Thoracic aorta (tissue), 2 donors: ENCODE measurements around the gene WDR37. TPM values are rescaled to one million over a fixed set of nuclear protein-coding genes. Genes with fewer than 3 reads are reported as not detected.

Experiments used
- ATAC-seq: fragments of 150-250 bp; one replicate; pipeline ENCODE4 v1.8.0; 2017; ENCODE audit warnings: low read depth; ENCODE audit not compliant: insufficient number of reproducible peaks, low FRiP score
- DNase-seq: peaks from one replicate; pipeline ENCODE4 v3.0.0-alpha.2; 2020; ENCODE audit warnings: low spot score
- H3K27ac ChIP-seq, 2 donors: fragments of 200-600 bp; sonication (generic); 1 replicate in 1 of 2; 2 replicates in 1 of 2; pipeline ENCODE4 v1.5.1; 2016; ENCODE audit warnings: mild to moderate bottlenecking in 2 of 2, moderate library complexity in 2 of 2
- H3K27me3 ChIP-seq: fragments of 200-600 bp; sonication (generic); replicated peaks from 2 replicates; pipeline ENCODE4 v1.6.0; 2016; ENCODE audit warnings: mild to moderate bottlenecking; ENCODE audit not compliant: insufficient read depth
- H3K36me3 ChIP-seq: fragments of 200-600 bp; sonication (generic); one replicate; pipeline ENCODE4 v1.5.1; 2016
- H3K4me1 ChIP-seq, 2 donors: fragments of 200-600 bp; sonication (generic); 1 replicate in 1 of 2; 2 replicates in 1 of 2; pipeline versions ENCODE4 v1.5.1 to v1.6.0; 2016; ENCODE audit warnings: low read depth in 2 of 2, mild to moderate bottlenecking in 1 of 2; ENCODE audit not compliant: control insufficient read depth in 1 of 2
- H3K4me3 ChIP-seq: fragments of 200-600 bp; sonication (generic); 2 replicates; pipeline ENCODE4 v1.5.1; 2016; ENCODE audit warnings: mild to moderate bottlenecking
- H3K9me3 ChIP-seq: fragments of 200-600 bp; sonication (generic); 2 replicates; pipeline ENCODE4 v1.5.1; 2016
- CTCF ChIP-seq: fragments of 200-600 bp; sonication (generic); IDR thresholded peaks from one replicate; pipeline ENCODE4 v1.5.1; 2019; ENCODE audit warnings: antibody characterized with exemption
- total RNA-seq, 2 donors: library from RNA; depleted of rRNA; stranded (reverse); fragments of >200 nt; gene quantifications; one replicate each; pipeline versions ENCODE4 v1.1.0 to v1.2.3, GENCODE V29; 2016

WDR37 gene
- total RNA-seq, 2 donors from 2014 or later = 18.3 to 24.6 TPM

GRCh38 chr10:1166101-1166827, 110.1 kb downstream of the WDR37 start:
- TF ChIP-seq CTCF = no peak
- no peak for DNase-seq
- Histone ChIP-seq H3K9me3 (no peaks in the 10 kb centered on the region), H3K27ac (no peak overlapping the region), H3K4me3 (no peak overlapping the region), H3K4me1 (no peaks in the 10 kb centered on the region), H3K27me3 (no peaks in the 10 kb centered on the region), H3K36me3 (no peaks in the 10 kb centered on the region)
- ATAC-seq = no peak

GRCh38 chr10:1166828-1167275, 110.7 kb downstream of the WDR37 start:
- DNase-seq (no peak), ATAC-seq (no peak)
- H3K36me3 ChIP-seq = no peaks in the 10 kb centered on the region
- no peaks in the 10 kb centered on the region for H3K9me3 ChIP-seq
- no peak overlapping the region for H3K27ac ChIP-seq
- no peak for TF ChIP-seq CTCF
- no peaks in the 10 kb centered on the region for H3K27me3 ChIP-seq
- H3K4me1 ChIP-seq = no peaks in the 10 kb centered on the region
- H3K4me3 ChIP-seq = no peak overlapping the region

- TF ChIP-seq CTCF = no peak
- no peak for DNase-seq
- H3K4me1 ChIP-seq = no peaks in the 10 kb centered on the region
- H3K36me3 ChIP-seq = no peaks in the 10 kb centered on the region
- H3K9me3 ChIP-seq = no peaks in the 10 kb centered on the region
- no peak for ATAC-seq
- no peak overlapping the region for H3K27ac ChIP-seq
- no peak overlapping the region for H3K4me3 ChIP-seq
- H3K27me3 ChIP-seq = no peaks in the 10 kb centered on the region
Measured at GRCh38 chr10:1168763-1169162, 112.6 kb downstream of the WDR37 start.

GRCh38 chr10:1169186-1169885, 113.2 kb downstream of the WDR37 start:
- H3K27ac ChIP-seq = no peak overlapping the region
- no peaks in the 10 kb centered on the region for H3K4me1 ChIP-seq
- no peak for DNase-seq
- no peak overlapping the region for H3K4me3 ChIP-seq
- no peaks in the 10 kb centered on the region for H3K9me3 ChIP-seq
- H3K27me3 ChIP-seq = no peaks in the 10 kb centered on the region
- TF ChIP-seq CTCF = no peak
- ATAC-seq = no peak
- no peaks in the 10 kb centered on the region for H3K36me3 ChIP-seq

GRCh38 chr10:1169981-1170866, 114.0 kb downstream of the WDR37 start:
- DNase-seq (no peak), ATAC-seq (no peak)
- Histone ChIP-seq H3K36me3 (no peaks in the 10 kb centered on the region), H3K27ac (no peak overlapping the region), H3K4me3 (no peak overlapping the region), H3K4me1 (no peaks in the 10 kb centered on the region), H3K27me3 (no peaks in the 10 kb centered on the region), H3K9me3 (no peaks in the 10 kb centered on the region)
- TF ChIP-seq CTCF = no peak
